ENCODE measurements around the gene RELN.
A peak's percentile ranks its signal among the peaks of the same experiment; 100 is the strongest.

The RELN gene

GRCh38 chr7:103636153-103636552 lies 353.3 kb downstream of the RELN start:
- no peak for DNase-seq (ENCODE audit: low spot score)

- peak; percentile 33 for DNase-seq (ENCODE audit: low spot score)
These were observed 356.5 kb downstream of the RELN start for GRCh38 chr7:103632972-103633371.

- DNase-seq (ENCODE audit: low spot score) = no peak
These were observed 357.3 kb downstream of the RELN start for GRCh38 chr7:103632005-103632639.

- DNase-seq (ENCODE audit: low spot score) = no peak
These were observed 359.1 kb downstream of the RELN start for GRCh38 chr7:103630318-103630717.

GRCh38 chr7:103628742-103629141 lies 360.7 kb downstream of the RELN start:
- DNase-seq (ENCODE audit: low spot score) = no peak

GRCh38 chr7:103626776-103627175 lies 362.7 kb downstream of the RELN start:
- peak; percentile 32 for DNase-seq (ENCODE audit: low spot score)

GRCh38 chr7:103622274-103622673 lies 367.2 kb downstream of the RELN start:
- peak; percentile 40 for DNase-seq (ENCODE audit: low spot score)

GRCh38 chr7:103613655-103614642 lies 375.5 kb downstream of the RELN start:
- peak; percentile 17 for DNase-seq (ENCODE audit: low spot score)

- no peak for DNase-seq (ENCODE audit: low spot score)
These were observed 379.7 kb downstream of the RELN start for GRCh38 chr7:103609778-103610177.

- no peak for DNase-seq (ENCODE audit: low spot score)
These were observed 383.8 kb downstream of the RELN start for GRCh38 chr7:103605640-103606039.

- DNase-seq (ENCODE audit: low spot score) = no peak
These were observed 391.0 kb downstream of the RELN start for GRCh38 chr7:103598326-103598905.

- DNase-seq (ENCODE audit: low spot score) = no peak
These were observed 391.9 kb downstream of the RELN start for GRCh38 chr7:103597606-103598005.

GRCh38 chr7:103594186-103594585 lies 395.3 kb downstream of the RELN start:
- no peak for DNase-seq (ENCODE audit: low spot score)

GRCh38 chr7:103593691-103594090 lies 395.8 kb downstream of the RELN start:
- DNase-seq (ENCODE audit: low spot score) = no peak

- no peak for DNase-seq (ENCODE audit: low spot score)
These were observed 396.6 kb downstream of the RELN start for GRCh38 chr7:103592844-103593243.

- DNase-seq (ENCODE audit: low spot score) = no peak
These were observed 397.3 kb downstream of the RELN start for GRCh38 chr7:103592187-103592586.

- no peak for DNase-seq (ENCODE audit: low spot score)
These were observed 409.4 kb downstream of the RELN start for GRCh38 chr7:103580031-103580430.

GRCh38 chr7:103577059-103577458 lies 412.4 kb downstream of the RELN start:
- DNase-seq (ENCODE audit: low spot score) = no peak

GRCh38 chr7:103576641-103577040 lies 412.8 kb downstream of the RELN start:
- DNase-seq (ENCODE audit: low spot score) = no peak

GRCh38 chr7:103574576-103574975 lies 414.9 kb downstream of the RELN start:
- DNase-seq (ENCODE audit: low spot score) = no peak

- DNase-seq (ENCODE audit: low spot score) = peak; percentile 51
These were observed 415.9 kb downstream of the RELN start for GRCh38 chr7:103573479-103574058.

- no peak for DNase-seq (ENCODE audit: low spot score)
These were observed 417.9 kb downstream of the RELN start for GRCh38 chr7:103571586-103571985.

Measured in GM03348 (cell line).